OCI-LY7 (cell line): ENCODE data around the gene STAT5A. TPM values are rescaled to one million over a fixed set of nuclear protein-coding genes. Genes with fewer than 3 reads are reported as not detected.

Experiments
- BruUV-seq: library from RNA; stranded (reverse); fragments of 400-500 nt; replicated peaks from 2 replicates; lab custom pipeline; 2021; lab: Mats Ljungman, UMichigan
- CTCF ChIA-PET: fragments of 300-600 bp; sonication (Branson Sonifier 250); formaldehyde crosslinking; loops from one replicate; lab custom pipeline; 2022; ENCODE audit warnings: antibody characterized with exemption; ENCODE audit not compliant: unreplicated experiment; lab: Charles Lee
- POLR2A ChIA-PET: fragments of 300-600 bp; sonication (Branson Sonifier 250); formaldehyde crosslinking; loops from one replicate; lab custom pipeline; 2022; ENCODE audit warnings: antibody characterized with exemption; lab: Charles Lee
- DNase-seq: peaks from one replicate; pipeline ENCODE4 v3.0.0-alpha.2; 2015; ENCODE audit warnings: low spot score
- H2AFZ ChIP-seq: fragments of 200-600 bp; sonication (generic), shearing (Covaris generic); 2 replicates; pipeline ENCODE4 v1.6.1; 2014; ENCODE audit warnings: mild to moderate bottlenecking, antibody characterized with exemption, low read length, moderate library complexity
- H3K27ac ChIP-seq: fragments of 200-600 bp; sonication (generic); 2 replicates; pipeline ENCODE4 v1.5.1; 2014; ENCODE audit warnings: mixed run types, low read depth, mild to moderate bottlenecking, moderate library complexity, low read length, inconsistent platforms; ENCODE audit not compliant: poor library complexity, severe bottlenecking
- H3K36me3 ChIP-seq: fragments of 200-600 bp; sonication (generic); 2 replicates; pipeline ENCODE4 v1.6.1; 2014; ENCODE audit warnings: mild to moderate bottlenecking, antibody characterized with exemption, low read length, moderate library complexity, mixed read lengths; ENCODE audit not compliant: insufficient read depth
- H3K4me1 ChIP-seq: fragments of 200-600 bp; sonication (generic); 2 replicates; pipeline ENCODE4 v1.5.1; 2014; ENCODE audit warnings: mild to moderate bottlenecking, low read length; ENCODE audit not compliant: insufficient read depth, poor library complexity, severe bottlenecking
- H3K4me2 ChIP-seq: fragments of 200-600 bp; sonication (generic); 2 replicates; pipeline ENCODE4 v1.6.1; 2014; ENCODE audit warnings: mild to moderate bottlenecking, low read length
- H3K4me3 ChIP-seq: fragments of 200-600 bp; sonication (generic); 2 replicates; pipeline ENCODE4 v1.5.1; 2014; ENCODE audit warnings: mild to moderate bottlenecking, low read depth, low read length; ENCODE audit not compliant: poor library complexity, severe bottlenecking
- H3K79me2 ChIP-seq: fragments of 200-600 bp; sonication (generic); 2 replicates; pipeline ENCODE4 v1.6.1; 2016; ENCODE audit warnings: low read depth, mild to moderate bottlenecking, low read length, moderate library complexity, mixed read lengths; ENCODE audit not compliant: insufficient read depth
- H3K9me2 ChIP-seq: fragments of 200-600 bp; sonication (generic); 2 replicates; pipeline ENCODE4 v1.6.1; 2016; ENCODE audit warnings: mild to moderate bottlenecking, low read length, mixed read lengths; ENCODE audit not compliant: insufficient read depth
- H3K9me3 ChIP-seq: fragments of 200-600 bp; sonication (generic); 2 replicates; pipeline ENCODE4 v1.6.1; 2014; ENCODE audit warnings: mild to moderate bottlenecking, mixed run types, low read length, mixed read lengths
- H4K20me1 ChIP-seq: fragments of 200-600 bp; sonication (generic); 2 replicates; pipeline ENCODE4 v1.6.1; 2014; ENCODE audit warnings: mild to moderate bottlenecking, antibody characterized with exemption, low read length, moderate library complexity, mixed read lengths; ENCODE audit not compliant: insufficient read depth
- EZH2phosphoT487 ChIP-seq: fragments of 200-600 bp; sonication (generic); IDR thresholded peaks from 2 replicates; pipeline ENCODE4 v1.6.1; 2018; ENCODE audit warnings: low read depth, borderline replicate concordance, mild to moderate bottlenecking, mixed run types, antibody characterized with exemption, low read length, moderate library complexity, mixed read lengths
- intact Hi-C: fragments of 100-400 bp; cut with micrococcal nuclease; formaldehyde crosslinking; loops from one replicate; pipeline ENCODE4 v1.10.0; 2022; ENCODE audit not compliant: unreplicated experiment
- total RNA-seq, 2 experiments: library from RNA; depleted of rRNA in 1 of 2; stranded (reverse); fragments of >200 nt in 1 of 2; shearing (Covaris generic) in 1 of 2; gene quantifications; 2 replicates each; pipeline ENCODE4 v1.2.3, GENCODE V29; 2014 to 2022
- TF ChIP-seq, protein P1 (sequence below): fragments of 200-600 bp; sonication (generic); conservative IDR thresholded peaks from 2 replicates; pipeline ENCODE4 v1.5.1; 2014; ENCODE audit warnings: mild to moderate bottlenecking, antibody characterized with exemption, low read length, moderate library complexity, mixed read lengths

Gene STAT5A
- total RNA-seq, 2 experiments from 2014 or later, result 1.9 to 7.9 TPM

DNA sequence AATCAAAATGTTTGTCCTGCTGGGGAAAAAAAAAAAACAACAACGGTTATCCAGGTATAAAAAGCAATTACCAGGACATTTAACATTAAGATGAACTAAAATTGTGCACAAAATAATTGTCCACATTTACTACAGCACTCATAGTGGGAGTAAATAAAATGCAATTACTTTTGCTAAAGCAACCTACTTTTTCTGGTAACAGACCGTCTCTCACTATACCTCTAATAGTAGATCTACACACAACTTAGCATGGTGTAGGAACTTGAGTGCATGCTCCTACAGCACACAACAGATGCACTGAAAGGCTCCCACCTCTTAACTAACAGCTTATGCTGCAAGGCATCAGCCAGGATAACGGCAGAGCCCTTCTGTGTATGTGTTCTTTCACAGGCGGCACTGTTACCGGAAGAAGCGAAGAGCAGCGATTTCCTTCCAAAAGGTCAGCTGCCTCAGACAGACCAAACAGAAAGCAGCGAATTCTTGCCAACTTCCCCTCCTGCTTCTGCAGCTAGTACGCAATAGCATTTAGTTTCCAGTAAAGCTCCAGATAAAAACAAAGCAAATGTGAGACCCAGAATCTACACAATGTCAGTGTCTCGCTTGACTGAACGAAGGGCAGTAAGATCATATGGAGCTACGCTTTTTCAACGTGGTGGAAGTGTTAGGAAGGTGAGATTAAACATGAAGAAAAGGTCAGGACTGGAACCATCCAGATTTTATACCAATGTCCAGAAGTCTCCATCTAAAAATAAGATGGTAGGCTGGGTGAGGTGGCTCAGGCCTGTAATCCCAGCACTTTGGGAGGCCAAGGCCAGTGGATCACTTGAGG is 39.7 kb upstream of the STAT5A start:
- Histone ChIP-seq H3K9me3 (no peaks in the 10 kb centered on the region; the same call in 1 of the 2 replicates), H3K4me2 (peak overlapping the region; percentile 63), H3K36me3 (0 out of 2 replicates have a peak, but pooled peaks cover 3% of the 10 kb centered on the region), H3K4me3 (peak overlapping the region; percentile 49), H4K20me1 (no peaks in the 10 kb centered on the region), H3K9me2 (no peaks in the 10 kb centered on the region), H3K4me1 (peaks cover 15% of the 10 kb centered on the region), H2AFZ (peak overlapping the region; percentile 85), H3K79me2 (peaks cover 16% of the 10 kb centered on the region; the same call in 1 of the 2 replicates), H3K27ac (peak overlapping the region; percentile 59)
- DNase-seq, result peak; percentile 86
- CTCF ChIA-PET, result interaction anchor here (1.3 kb wide), 1 partner anchor 26 kb away, joined by 4 read pairs; no protein-coding TSS in a partner anchor
- BruUV-seq, result no TSS peak
- no peak for TF ChIP-seq EZH2phosphoT487
- TF ChIP-seq, protein P1, sequence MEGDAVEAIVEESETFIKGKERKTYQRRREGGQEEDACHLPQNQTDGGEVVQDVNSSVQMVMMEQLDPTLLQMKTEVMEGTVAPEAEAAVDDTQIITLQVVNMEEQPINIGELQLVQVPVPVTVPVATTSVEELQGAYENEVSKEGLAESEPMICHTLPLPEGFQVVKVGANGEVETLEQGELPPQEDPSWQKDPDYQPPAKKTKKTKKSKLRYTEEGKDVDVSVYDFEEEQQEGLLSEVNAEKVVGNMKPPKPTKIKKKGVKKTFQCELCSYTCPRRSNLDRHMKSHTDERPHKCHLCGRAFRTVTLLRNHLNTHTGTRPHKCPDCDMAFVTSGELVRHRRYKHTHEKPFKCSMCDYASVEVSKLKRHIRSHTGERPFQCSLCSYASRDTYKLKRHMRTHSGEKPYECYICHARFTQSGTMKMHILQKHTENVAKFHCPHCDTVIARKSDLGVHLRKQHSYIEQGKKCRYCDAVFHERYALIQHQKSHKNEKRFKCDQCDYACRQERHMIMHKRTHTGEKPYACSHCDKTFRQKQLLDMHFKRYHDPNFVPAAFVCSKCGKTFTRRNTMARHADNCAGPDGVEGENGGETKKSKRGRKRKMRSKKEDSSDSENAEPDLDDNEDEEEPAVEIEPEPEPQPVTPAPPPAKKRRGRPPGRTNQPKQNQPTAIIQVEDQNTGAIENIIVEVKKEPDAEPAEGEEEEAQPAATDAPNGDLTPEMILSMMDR, result no peak; the same call in 1 of the 2 replicates
- intact Hi-C loops, result no loop called here
- POLR2A ChIA-PET, result interaction anchor here (0.5 to 1.6 kb wide), 15 partner anchors 9 to 697 kb away, joined by 3 to 6 read pairs (median 3); no protein-coding TSS in a partner anchor

- no peak overlapping the region for H3K4me3 ChIP-seq
- H4K20me1 ChIP-seq, result no peaks in the 10 kb centered on the region
- H3K4me2 ChIP-seq, result no peak overlapping the region
- peaks cover 19% of the 10 kb centered on the region for H3K79me2 ChIP-seq
- peaks cover 15% of the 10 kb centered on the region for H3K4me1 ChIP-seq
- 0 out of 2 replicates have a peak, but pooled peaks cover 3% of the 10 kb centered on the region for H3K36me3 ChIP-seq
- no peak overlapping the region for H3K27ac ChIP-seq
- no peak for DNase-seq
- BruUV-seq, result no TSS peak
- H2AFZ ChIP-seq, result no peak overlapping the region
- intact Hi-C loops, result loop anchor here (10.0 kb wide), 1 partner anchor 235 kb away; the partner anchor contains the start of gene DNAJC7
- ChIA-PET POLR2A (interaction anchor here (0.9 to 1.3 kb wide), 2 partner anchors 7 to 9 kb away, joined by 3 read pairs; no protein-coding TSS in a partner anchor), CTCF (no interaction called here)
- TF ChIP-seq EZH2phosphoT487, result no peak
- TF ChIP-seq, protein P1, result no peak
- no peaks in the 10 kb centered on the region; the same call in 1 of the 2 replicates for H3K9me3 ChIP-seq
- no peaks in the 10 kb centered on the region for H3K9me2 ChIP-seq
Observed at GRCh38 chr17:42249681-42250446, 38.4 kb upstream of the STAT5A start.
